Amniotic stem cell (primary cell): ENCODE results near the gene TLCD3A.
"Not testable (repeated sequence)": the region's sequence is repeated elsewhere in the genome, so short reads cannot be mapped to it uniquely, and the experiment has no call there.

ENCODE experiments used
- DNase-seq: peaks from one replicate; lab custom pipeline; 2025; lab: John Stamatoyannopoulos, UW

The TLCD3A gene

DNA sequence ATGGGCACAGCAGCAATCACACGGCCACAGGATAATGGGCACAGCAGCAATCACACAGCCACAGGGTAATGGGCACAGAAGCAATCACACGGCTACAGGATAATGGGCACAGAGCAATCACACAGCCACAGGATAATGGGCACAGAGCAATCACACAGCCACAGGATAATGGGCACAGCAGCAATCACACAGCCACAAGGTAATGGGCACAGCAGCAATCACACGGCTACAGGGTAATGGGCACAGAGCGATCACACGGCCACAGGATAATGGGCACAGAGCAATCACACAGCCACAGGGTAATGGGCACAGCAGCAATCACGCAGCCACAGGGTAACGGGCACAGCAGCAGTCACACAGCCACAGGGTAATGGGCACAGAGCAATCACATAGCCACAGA is 17.0 kb downstream of the TLCD3A start:
- not testable (repeated sequence) for DNase-seq

DNA sequence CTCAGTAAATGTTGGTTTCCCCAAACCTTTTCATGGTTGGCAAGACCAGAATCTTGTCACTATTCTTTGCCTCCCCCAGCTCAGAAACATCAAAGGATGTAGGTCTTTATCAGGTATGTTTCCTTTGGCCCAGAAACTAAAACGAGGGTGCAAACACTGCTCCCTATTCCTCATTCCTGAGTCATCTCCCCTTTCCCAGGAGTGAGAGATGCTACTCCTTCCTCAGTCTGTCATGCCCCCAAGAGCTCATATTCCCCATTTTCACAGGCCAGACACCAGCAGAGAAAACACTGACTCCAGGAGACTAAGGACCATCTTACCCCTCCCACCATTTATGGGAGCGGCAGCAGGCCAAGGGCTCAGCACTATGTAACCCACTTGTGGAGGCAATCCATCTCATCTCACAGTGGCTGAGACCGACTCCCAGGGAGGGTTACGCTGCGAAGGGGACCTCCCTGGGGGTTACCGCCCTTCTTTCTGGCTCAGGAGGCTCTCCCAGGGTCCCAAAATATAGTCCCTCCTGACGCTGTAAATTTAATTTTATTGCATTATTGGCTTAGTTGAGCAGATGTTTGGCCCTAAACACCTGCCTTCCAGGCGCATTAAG is 18.1 kb downstream of the TLCD3A start:
- no peak for DNase-seq

DNA sequence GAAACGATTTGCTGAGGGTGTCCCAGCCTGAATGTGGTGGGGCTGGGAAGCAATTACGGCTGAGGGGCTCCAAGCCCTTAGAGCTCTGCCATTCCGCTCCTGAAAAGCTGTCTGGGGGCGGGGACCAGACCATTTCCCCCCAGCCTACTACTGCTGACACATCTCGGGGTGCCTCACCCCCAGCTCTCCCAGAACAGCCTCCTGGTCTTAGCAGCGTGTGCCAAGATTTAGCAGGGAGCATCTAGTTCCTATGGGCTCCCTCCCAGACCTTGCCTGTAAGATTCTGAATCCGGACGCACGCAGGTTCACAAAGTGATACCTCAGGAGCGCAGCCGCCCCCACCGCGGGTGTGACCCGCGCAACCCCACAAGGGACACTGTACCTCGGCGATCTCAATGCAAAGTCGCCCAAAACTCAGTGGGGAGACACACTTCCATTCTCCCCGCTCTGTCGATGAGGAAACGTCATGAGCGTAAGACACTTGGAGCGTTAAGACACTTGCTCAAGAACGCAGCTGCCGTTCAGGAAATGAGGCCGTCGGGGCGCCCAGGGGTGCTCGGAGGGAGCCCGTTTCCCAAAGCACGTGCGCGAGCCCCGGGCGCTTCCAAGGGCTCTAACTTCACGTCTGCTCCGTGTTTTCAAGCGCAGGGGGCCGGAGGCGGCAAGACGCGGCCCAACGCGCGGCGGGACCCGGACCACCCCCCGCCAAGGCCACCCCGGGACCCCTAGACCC is 19.0 kb downstream of the TLCD3A start:
- no peak for DNase-seq

DNA sequence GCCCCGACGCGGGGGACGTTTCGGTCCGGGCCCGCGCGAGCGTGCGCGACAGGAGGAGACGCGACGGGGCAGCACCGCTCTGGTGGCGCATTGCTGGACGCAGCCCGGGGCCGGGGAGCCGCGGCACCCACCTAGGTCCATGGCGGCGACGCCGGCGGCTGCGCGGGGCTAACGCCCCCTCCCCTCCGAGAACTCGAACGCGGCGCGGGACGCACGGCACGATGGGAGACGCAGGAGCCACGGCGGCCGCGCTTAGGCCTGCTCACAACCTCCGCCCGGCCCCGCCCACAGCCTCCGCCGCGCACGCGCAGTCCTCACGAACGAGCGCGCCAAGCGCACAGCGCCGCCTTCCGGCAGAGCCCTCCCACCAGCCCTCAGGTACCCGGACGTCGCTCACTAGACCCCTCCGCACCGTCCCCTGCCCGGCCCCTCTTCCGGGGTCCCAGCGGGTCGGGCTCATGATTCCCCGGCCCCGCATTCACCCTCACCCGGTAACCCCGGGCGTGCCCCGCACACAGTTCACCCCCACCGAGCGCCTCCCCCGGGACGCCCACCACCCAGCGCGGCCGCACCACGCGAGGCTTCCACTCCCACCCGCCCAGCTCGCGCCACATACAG is 19.7 kb downstream of the TLCD3A start, which contains the start of gene GEMIN4:
GEMIN4 (minus strand) TSS at position 263 of the 618 bp plus-strand sequence; CDS start at position 141, 122 bp downstream.
- DNase-seq = peak; percentile 45

DNA sequence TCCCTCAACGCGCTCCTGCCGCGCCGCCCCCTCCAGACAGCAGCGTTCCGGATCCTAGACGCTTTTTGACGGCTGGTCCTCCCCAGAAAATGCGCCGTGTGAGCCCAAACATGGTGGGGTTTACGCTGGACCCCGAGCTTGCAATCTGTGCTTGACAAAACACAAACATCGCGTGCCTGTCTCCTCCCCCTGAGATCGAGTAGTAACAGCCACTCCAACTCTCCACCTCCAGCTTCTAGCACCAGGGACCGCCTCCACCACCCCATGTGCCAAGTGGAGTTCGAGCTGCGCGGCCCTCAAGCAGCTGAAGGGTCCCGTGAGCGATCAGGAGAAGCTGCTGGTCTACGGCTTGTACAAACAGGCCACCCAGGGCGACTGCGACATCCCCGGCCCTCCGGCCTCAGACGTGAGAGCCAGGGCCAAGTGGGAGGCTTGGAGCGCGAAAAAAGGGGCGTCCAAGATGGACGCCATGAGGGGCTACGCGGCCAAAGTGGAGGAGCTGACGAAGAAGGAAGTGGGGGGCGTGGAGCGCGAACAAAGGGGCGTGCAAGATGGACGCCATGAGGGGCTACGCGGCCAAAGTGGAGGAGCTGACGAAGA is 20.3 kb downstream of the TLCD3A start:
- no peak for DNase-seq

DNA sequence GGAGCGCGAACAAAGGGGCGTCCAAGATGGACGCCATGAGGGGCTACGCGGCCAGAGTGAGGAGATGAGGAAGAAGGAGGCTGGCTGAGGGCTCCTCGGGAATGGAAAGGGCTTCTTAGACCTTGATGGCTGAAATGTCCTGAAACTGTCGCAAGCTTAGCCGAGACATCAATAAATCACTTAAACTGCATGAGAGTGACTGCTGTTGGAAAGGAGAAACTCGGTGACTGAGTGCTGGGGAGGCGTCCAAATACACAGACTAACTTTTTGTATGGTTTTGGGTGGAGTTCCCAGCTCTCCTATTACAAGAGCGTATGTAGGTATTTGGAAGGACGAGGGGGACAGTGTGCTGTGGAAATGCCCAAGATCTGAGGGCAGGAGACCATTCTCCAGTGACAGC is 21.0 kb downstream of the TLCD3A start:
- no peak for DNase-seq

DNA sequence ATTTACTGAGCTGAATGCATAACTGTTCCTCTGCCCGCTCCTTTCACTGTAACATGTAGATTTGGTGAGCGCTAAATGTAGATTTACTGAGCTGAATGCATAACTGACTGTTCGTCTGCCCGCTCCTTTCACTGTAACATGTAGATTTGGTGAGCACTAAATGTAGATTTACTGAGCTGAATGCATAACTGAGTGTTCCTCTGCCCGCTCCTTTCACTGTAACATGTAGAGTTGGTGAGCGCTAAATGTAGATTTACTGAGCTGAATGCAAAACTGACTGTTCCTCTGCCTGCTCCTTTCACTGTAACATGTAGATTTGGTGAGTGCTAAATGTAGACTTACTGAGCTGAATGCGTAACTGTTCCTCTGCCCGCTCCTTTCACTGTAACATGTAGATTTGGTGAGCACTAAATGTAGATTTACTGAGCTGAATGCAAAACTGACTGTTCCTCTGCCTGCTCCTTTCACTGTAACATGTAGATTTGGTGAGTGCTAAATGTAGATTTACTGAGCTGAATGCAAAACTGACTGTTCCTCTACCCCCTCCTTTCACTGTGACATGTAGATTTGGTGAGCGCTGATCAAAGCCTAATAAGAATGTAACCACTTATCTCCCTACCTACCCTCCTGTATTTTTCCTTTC is 23.0 kb downstream of the TLCD3A start:
- not testable (repeated sequence) for DNase-seq

DNA sequence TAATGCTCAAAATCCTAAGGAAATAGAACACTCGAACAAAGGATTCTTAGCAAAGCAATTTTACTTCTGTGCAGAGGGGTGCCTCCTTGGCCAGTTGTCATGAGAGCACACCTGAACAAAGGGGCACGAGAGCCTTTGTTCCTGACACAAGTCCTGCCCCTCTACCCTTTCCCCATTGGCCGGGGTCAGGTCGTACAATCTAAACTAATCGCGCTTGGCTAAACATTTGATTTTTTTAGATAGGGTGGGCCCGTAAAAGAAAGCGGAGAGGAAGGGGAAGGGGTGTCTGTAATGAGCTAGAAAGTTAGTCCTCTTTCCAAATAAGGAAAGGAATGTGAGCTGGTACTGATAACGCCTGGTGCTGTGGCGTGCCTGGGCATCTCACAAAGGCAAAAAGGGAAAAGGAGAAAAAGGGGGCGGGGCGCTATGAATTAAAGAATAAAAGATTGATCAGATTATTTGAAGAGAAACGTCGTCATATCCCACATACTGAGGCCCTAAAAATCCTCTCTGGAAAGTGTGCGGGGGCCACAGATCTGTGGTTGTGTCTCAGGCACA is 23.7 kb downstream of the TLCD3A start:
- DNase-seq = not testable (repeated sequence)

DNA sequence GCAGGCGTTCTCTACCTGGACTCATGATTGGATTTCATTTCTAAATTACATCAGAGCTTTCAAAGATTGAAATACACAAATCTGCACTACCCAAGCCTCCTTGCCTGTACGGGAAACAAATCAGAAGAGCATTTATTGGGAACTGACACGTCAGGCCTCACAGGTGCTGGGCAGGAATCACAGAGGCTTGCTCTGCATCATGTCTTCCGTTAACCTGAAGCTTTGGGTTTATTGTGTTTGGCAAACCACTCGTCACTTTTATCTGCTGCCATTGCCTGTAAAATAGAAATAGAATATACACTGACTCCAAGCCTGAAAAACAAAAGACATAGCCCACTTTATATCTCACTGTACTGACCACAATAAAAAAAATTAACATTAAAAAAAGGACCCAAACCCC is 27.6 kb downstream of the TLCD3A start:
- no peak for DNase-seq

DNA sequence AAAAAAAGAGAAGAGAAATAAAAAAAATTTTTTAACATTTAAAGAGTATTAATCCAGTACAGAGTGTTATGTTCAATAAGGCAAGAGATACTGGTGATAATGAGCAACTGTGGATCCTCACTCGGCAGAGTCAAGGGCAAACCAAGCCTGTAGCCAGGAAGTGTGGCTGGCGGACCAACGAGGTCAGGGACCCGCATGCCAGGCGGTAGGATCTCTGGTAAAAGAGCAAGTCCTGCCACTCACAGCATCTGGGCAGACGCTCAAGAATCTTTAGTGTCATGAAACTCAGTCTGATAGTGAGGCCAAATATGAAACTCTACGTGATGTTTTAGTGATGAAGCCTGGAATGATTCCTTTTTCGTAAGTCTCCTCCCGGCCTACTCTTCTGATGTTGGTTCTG is 28.0 kb downstream of the TLCD3A start:
- no peak for DNase-seq

DNA sequence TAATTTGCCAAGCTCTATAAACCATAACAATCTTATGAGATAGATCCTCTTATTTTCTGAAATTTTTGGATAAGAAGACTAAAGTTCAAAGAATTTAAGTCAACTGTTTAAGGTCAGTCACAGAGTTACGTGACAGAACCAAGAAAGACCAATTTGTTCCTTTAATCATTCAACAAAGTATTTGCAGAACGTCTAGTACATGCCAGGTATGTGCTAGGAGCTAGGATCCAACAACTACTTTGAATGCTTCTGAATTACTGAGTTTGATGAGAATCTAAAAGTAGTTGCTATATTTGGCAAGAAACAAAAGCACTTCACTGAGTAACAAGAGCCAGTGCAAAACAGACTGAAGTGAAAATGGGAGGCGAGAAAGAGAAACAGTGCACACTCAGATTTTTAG is 34.7 kb downstream of the TLCD3A start:
- no peak for DNase-seq

DNA sequence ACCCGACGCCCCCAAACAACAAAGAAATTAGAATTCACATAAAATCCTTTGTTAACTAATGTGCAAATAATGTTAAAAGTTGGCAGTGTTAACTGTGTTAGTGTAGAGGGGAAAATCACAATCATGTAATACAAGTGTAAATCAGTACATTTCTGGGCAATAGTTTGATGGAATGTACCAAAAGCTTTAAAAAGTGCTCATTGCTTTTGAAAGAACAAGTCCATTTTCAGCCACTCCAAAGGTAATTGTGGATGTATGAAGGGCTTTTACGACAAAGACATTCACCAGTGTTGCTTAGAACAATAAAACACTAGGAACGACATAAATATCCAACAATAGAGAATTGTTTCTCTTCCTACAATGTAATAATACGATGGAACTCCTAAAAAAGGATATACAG is 40.6 kb downstream of the TLCD3A start:
- no peak for DNase-seq

DNA sequence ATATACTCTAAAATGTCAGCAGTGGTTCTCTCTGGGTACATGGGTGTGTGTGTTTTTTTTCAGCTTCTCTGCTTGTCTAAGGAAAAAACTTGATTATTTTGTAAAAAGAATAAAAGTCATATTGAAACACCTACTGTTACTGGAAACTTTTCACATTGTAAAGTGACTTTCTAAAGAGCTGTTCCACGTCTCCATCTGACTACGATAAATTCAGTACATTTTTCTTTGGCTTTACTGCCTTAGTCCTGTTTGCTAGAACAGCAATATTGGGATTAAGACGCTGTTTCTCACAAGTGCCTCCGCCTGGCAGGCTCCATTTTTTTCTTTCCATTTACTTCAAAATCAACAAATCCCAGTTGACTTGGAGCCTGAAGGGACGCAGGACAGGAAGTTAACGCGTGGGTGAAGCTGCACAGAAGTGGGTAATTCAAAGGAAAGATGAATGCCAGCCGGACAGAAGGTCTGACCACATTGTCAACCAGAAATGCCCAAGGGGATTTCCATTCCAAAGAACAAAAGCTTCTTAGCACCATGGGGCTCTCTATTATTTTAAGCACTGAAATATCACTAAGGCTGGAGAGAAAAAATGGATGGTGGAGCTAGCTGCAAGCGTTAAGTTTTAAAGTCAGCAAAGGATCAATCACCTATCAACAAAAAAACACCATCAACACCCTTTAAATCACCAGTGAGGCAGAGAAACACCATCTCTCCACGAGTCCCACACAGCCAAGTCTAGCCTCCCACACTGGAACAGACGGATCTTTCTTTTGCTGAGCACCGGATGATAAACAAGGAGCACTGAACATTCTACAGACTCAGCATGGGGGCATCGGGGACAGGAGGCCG is 41.3 kb downstream of the TLCD3A start:
- DNase-seq = no peak

DNA sequence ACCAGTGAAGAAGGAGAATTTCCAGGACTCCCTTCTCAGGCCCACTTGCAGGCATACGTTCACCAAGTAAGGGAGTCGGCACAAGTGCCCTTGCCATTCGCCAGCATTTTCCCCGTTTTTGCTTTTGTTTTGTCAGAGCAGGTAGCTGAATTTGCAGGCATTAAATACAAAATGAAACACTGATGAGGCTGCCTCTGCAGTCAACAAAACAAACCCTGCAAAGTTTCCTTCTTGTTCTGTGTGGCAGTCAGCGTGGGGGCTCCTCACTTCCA is 41.9 kb downstream of the TLCD3A start:
- DNase-seq = no peak

DNA sequence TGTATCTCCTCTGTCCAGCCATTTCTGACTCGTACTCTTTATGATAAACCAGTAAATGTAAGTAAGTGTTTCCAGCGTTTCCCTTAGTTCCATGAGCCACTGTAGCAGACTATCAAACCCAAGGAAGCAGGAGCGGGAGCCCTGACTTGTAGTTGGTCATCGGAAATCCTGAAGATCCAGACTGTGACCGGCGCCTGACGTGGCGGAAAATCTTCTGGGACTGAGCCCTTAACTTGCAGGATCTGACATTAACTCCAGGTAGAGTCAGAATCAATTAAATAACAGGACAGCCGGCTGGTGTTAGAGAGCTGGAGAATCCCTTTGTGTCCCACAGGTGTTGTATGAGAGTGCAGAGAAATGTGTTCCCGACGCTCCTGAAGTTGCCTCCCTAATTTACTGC is 45.7 kb downstream of the TLCD3A start:
- no peak for DNase-seq

DNA sequence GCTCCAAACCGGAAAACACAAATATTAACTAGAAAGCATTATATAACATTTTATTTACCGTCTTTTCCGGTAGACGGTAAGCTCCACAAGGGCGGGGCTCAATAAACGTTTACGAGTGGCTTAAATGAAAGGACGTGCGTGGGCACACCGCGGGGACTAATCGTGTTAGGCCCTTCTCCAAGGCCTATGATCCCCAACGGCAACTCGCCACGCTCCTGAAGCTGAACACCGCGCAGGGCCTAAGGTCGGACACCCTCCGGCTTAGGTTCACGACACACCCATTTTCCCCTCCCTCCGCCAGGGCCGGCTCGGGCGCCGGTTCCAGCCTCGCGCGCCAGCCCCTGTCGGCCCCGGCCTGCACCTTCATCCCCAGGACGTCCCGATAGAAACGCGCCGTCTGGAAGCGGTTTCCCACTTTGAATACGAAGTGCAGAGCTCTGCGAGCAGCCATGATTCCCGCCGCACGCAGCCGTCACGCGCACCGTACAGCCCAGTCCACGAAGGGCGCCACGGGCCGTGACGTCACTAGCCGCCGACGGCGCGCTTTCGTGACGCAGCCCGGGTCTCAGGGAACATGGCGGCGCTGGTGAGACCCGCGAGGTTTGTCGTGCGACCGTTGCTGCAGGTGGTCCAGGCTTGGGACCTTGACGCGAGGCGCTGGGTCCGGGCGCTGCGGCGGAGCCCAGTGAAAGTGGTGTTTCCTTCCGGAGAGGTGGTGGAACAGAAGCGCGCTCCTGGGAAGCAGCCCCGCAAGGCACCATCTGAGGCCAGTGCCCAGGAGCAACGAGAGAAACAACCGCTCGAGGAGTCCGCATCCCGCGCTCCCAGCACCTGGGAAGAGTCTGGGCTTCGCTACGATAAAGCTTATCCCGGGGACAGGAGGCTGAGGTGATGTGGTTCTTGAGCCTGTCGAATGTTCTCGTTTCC is 49.7 kb downstream of the TLCD3A start, which contains the start of the genes GLOD4 and MRM3:
GLOD4 (minus strand) TSS at position 476 of the 927 bp plus-strand sequence; CDS start at position 451, 25 bp downstream.
MRM3 (plus strand) TSS at position 549 of the 927 bp plus-strand sequence; CDS start at position 575, 26 bp downstream.
- DNase-seq = peak; percentile 60

DNA sequence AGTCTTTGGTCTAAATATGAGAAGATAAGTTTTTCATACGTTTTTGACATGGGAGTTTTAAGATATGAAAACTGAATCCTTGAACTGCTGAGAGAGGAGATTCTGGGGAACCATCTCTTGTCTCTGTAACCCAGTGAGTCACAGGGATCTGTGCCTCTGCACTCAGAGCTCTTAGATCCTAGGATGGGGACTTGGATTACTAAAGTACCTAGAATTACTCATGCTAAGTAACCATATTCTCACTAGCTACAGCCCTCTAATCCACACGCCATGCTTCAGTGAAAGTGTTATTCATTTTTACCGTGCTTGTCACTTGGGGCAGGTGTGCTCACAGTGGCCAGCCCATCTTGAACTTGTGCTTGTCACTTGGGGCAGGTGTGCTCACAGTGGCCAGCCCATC is 51.7 kb downstream of the TLCD3A start:
- no peak for DNase-seq

DNA sequence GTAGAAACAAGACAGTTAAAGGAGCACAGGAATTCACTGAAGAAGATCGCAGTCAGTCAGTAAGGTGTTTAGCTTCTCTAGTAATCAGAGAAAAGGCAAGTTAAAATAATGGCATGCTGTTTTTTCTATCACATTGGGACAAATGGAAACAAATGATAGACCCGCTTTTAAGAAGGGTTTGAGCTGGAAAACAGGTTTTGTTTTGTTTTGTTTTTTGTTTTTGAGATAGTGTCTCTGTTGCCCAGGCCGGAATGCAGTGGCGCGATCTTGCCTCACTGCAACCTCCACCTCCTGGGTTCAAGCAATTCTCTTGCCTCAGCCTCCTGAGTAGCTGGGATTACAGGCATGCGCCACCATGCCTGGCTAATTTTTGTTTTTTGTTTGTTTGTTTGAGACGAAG is 53.5 kb downstream of the TLCD3A start:
- not testable (repeated sequence) for DNase-seq

DNA sequence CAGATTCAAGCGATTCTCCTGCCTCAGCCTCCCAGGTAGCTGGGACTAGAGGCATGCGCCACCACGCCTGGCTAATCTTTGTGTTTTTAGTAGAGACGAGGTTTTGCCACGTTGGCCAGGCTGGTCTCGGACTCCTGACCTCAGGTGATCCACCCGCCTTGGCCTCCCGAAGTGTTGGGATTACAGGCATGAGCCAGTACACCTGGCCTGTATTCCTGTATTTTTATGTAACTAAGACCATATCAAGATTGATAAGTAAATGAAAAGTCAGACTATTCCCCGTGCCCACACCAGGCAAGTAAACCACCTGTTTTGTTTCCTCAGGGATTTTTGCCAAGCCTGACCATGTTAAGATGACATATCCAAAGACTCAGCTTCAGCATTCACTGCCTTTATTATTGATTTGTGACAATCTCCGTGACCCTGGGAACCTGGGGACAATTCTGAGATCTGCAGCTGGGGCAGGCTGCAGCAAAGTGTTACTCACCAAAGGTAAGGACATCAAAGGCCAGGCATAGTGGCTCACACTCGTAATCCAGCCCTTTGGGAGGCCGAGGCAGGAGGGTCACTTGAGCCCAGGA is 55.3 kb downstream of the TLCD3A start:
- DNase-seq = no peak

DNA sequence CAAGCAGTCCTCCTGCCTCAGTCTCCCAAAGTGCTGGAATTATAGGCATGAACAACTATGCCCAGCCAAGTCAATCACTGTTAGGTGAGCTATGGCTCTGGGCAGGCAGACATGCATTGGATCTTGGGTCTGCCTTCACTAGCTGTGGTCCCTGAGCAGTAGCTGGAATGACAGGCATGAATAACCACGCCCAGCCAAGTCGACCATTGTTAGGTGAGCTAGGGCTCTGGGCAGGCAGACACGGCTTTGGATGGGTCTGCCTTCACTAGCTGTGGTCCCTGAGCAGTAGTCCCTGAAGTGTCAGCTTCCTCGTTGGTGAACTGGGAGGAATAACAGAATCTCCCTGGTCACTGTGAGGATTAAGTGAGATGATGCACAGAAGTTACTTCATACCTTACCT is 56.2 kb downstream of the TLCD3A start:
- DNase-seq = no peak
